DND-41 (cell line): ENCODE results near the gene WDR17.

Experiments
- EZH2 ChIP-seq: IDR thresholded peaks from 3 replicates; pipeline ENCODE4 v1.6.1; 2012; ENCODE audit warnings: borderline replicate concordance, low read depth, mild to moderate bottlenecking, moderate library complexity, low read length, inconsistent platforms; ENCODE audit not compliant: severe bottlenecking
- TF ChIP-seq, protein P1 (sequence below): IDR thresholded peaks from 2 replicates; pipeline ENCODE4 v1.5.1; 2012; ENCODE audit warnings: borderline replicate concordance, low read length, moderate library complexity, mild to moderate bottlenecking; ENCODE audit not compliant: poor library complexity, severe bottlenecking; ENCODE audit errors: extremely low read depth

DNA sequence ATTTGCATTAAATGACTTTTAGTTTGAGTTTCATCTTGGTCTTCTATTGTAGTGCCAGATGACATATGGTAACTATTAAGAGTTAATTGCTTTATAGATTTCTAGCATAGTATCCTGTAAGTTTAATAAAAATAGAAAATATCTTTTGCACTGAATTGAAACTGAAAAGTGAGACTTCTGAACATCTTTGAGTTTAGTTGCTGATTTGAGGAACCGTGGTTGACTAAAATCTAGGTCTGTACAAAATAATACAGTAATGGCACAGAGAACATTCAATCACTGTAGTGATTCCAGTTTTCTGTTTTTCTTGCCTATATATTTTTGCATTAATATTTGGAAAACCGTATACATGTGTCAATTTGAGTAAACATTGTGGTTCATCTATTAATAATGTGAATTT is 69.0 kb downstream of the WDR17 start:
- TF ChIP-seq, protein P1, sequence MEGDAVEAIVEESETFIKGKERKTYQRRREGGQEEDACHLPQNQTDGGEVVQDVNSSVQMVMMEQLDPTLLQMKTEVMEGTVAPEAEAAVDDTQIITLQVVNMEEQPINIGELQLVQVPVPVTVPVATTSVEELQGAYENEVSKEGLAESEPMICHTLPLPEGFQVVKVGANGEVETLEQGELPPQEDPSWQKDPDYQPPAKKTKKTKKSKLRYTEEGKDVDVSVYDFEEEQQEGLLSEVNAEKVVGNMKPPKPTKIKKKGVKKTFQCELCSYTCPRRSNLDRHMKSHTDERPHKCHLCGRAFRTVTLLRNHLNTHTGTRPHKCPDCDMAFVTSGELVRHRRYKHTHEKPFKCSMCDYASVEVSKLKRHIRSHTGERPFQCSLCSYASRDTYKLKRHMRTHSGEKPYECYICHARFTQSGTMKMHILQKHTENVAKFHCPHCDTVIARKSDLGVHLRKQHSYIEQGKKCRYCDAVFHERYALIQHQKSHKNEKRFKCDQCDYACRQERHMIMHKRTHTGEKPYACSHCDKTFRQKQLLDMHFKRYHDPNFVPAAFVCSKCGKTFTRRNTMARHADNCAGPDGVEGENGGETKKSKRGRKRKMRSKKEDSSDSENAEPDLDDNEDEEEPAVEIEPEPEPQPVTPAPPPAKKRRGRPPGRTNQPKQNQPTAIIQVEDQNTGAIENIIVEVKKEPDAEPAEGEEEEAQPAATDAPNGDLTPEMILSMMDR: no peak
- no peak for TF ChIP-seq EZH2
